Gastroesophageal sphincter (tissue), 4 donors: Measurements from ENCODE around the gene NEK7. TPM values are rescaled to one million over a fixed set of nuclear protein-coding genes. Genes with fewer than 3 reads are reported as not detected.

Experiments used
- ATAC-seq: fragments of 150-250 bp; one replicate; pipeline ENCODE4 v1.9.1; 2016; ENCODE audit warnings: mild to moderate bottlenecking, moderate library complexity
- H3K27ac ChIP-seq, 4 donors: fragments of 200-600 bp; sonication (generic) in 3 of 4; 1 replicate in 3 of 4; 2 replicates in 1 of 4; pipeline ENCODE4 v1.5.1; 2016 to 2019
- H3K27me3 ChIP-seq: fragments of 200-600 bp; sonication (generic); one replicate; pipeline ENCODE4 v1.5.1; 2019
- H3K36me3 ChIP-seq, 2 donors: fragments of 200-600 bp; sonication (generic); one replicate each; pipeline ENCODE4 v1.5.1; 2019; ENCODE audit warnings: control low read depth in 1 of 2
- H3K4me1 ChIP-seq, 3 donors: fragments of 200-600 bp; sonication (generic); 1 replicate in 2 of 3; 2 replicates in 1 of 3; pipeline ENCODE4 v1.5.1; 2016 to 2019; ENCODE audit warnings: control low read depth in 2 of 3
- H3K4me3 ChIP-seq, 2 donors: fragments of 200-600 bp; sonication (generic); one replicate each; pipeline ENCODE4 v1.5.1; 2019; ENCODE audit warnings: mild to moderate bottlenecking in 1 of 2, moderate library complexity in 1 of 2
- H3K9me3 ChIP-seq, 3 donors: fragments of 200-600 bp; sonication (generic); one replicate each; pipeline ENCODE4 v1.5.1; 2017 to 2019; ENCODE audit warnings: control low read depth in 2 of 3
- EP300 ChIP-seq: sonication (generic); formaldehyde crosslinking; IDR thresholded peaks from one replicate; pipeline ENCODE4 v1.6.1; 2017; ENCODE audit warnings: antibody characterized with exemption, mild to moderate bottlenecking
- POLR2A ChIP-seq, 2 donors: fragments of 450-650 bp; IDR thresholded peaks; one replicate each; pipeline ENCODE4 v1.6.1; 2017; ENCODE audit warnings: antibody characterized with exemption in 2 of 2, mild to moderate bottlenecking in 2 of 2, moderate library complexity in 1 of 2
- POLR2AphosphoS5 ChIP-seq: sonication (generic); formaldehyde crosslinking; IDR thresholded peaks from one replicate; pipeline ENCODE4 v1.6.1; 2017; ENCODE audit warnings: antibody characterized with exemption
- WGBS, 2 donors: methylation state at CpG; one replicate each; pipeline ENCODE4 v1.1.5; 2018; ENCODE audit warnings: low coverage in 1 of 2; 5-methylcytosine and 5-hydroxymethylcytosine counted together
- total RNA-seq, 4 donors: library from RNA; depleted of rRNA; stranded (reverse); fragments of >200 nt; gene quantifications; one replicate each; pipeline ENCODE4 v1.1.0, GENCODE V29; 2016
- TF ChIP-seq, protein P1 (sequence below), 4 experiments: fragments of 200-600 bp in 2 of 4; fragments of 450-650 bp in 2 of 4; sonication (generic) in 1 of 4; IDR thresholded peaks; one replicate each; pipeline ENCODE4 v1.5.1; 2017 to 2019; ENCODE audit warnings: antibody characterized with exemption in 4 of 4, mild to moderate bottlenecking in 2 of 4, moderate library complexity in 2 of 4

NEK7 gene
- total RNA-seq, 4 donors from 2014 or later: 114 to 250 (median 181) TPM

DNA sequence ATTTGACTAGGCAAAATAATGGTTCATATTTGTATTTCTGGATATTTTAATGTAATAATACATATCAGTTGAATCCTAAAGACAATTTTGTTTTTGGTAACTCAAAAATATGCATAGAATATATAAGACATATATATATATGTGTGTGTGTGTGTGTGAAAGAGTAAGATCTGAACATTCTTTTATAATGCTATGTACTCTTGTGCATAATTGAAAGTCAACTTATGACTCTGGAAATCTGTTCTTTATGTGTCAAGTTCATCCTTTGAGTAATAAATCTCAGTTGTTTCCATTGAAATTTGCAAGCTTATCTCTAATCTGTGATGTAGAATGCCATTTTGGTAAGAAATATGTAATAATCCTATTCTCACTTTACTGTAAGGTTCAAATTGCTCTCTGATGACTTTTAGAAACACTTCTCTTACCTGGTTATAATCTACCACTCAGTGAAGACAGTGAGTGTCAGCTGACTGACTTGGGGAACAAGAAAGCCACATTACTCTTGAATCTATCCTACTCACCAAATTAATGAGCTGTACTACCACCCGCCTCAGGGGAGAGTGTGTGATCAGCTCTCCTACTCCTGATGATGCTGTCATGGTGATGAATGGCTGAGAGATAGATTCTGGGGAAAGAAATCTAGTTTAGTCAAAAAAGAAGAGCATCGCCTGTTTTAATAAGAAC lies 15.0 kb upstream of the NEK7 start:
- H3K4me3 ChIP-seq: no peak overlapping the region
- H3K36me3 ChIP-seq: no peaks in the 10 kb centered on the region
- WGBS, 2 donors: 59 to 88% methylated on average over 2 of the region's 2 CpGs
- no peaks in the 10 kb centered on the region for H3K9me3 ChIP-seq
- TF ChIP-seq EP300 (no peak), POLR2A (IDR thresholded peaks at IDR 0.05) (no peak), POLR2AphosphoS5 (no peak)
- TF ChIP-seq, protein P1, sequence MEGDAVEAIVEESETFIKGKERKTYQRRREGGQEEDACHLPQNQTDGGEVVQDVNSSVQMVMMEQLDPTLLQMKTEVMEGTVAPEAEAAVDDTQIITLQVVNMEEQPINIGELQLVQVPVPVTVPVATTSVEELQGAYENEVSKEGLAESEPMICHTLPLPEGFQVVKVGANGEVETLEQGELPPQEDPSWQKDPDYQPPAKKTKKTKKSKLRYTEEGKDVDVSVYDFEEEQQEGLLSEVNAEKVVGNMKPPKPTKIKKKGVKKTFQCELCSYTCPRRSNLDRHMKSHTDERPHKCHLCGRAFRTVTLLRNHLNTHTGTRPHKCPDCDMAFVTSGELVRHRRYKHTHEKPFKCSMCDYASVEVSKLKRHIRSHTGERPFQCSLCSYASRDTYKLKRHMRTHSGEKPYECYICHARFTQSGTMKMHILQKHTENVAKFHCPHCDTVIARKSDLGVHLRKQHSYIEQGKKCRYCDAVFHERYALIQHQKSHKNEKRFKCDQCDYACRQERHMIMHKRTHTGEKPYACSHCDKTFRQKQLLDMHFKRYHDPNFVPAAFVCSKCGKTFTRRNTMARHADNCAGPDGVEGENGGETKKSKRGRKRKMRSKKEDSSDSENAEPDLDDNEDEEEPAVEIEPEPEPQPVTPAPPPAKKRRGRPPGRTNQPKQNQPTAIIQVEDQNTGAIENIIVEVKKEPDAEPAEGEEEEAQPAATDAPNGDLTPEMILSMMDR (IDR thresholded peaks at IDR 0.05): no peak
- no peak for ATAC-seq
- no peaks in the 10 kb centered on the region for H3K4me1 ChIP-seq
- H3K27me3 ChIP-seq: no peaks in the 10 kb centered on the region
- H3K27ac ChIP-seq: no peak overlapping the region

DNA sequence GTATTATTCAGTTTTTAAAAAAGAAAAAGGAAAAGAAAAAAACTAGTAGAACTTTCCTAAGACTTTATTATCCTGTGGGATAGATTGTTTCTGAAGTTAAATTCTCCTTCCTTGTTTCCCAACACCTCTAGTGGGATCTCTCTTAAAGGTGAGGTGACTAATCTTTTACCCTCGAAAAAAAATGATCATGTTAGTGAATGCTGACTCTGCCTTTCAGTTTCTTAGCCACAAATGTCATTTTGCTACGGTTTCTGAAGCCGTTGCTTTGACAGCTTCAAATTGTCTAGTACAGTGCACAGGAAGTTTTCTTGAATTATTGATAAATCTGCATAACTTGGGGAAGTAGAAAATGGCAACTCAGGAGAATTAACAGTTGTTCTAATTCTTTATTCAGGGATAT lies 13.0 kb upstream of the NEK7 start:
- ATAC-seq: no peak
- Histone ChIP-seq H3K4me1 (no peaks in the 10 kb centered on the region), H3K27me3 (no peaks in the 10 kb centered on the region), H3K9me3 (no peaks in the 10 kb centered on the region), H3K4me3 (no peak overlapping the region), H3K27ac (no peak overlapping the region), H3K36me3 (no peaks in the 10 kb centered on the region)
- TF ChIP-seq POLR2A (IDR thresholded peaks at IDR 0.05) (no peak), POLR2AphosphoS5 (no peak), EP300 (no peak)
- TF ChIP-seq, protein P1 (IDR thresholded peaks at IDR 0.05): no peak
- WGBS, 2 donors: 72 to 73% methylated on average over 3 of the region's 3 CpGs

DNA sequence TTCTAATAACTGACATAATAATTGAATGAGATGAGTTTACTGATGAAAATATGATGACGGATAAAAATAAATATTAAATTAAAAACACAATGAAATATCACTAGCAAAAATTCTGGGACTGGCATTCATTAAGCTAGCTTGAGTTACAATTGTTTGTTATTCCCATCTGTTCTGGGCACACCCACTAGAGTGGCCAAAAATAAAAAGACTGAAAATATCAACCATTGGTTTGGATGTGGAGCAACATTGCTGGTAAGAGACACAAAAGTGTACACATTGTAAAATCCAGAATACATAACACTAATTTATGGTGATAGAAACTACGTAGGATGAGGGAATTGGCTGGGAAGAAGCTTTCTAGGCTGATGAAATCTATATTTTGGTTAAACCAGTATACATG lies 9.6 kb upstream of the NEK7 start:
- no peak overlapping the region for H3K27ac ChIP-seq
- ATAC-seq: no peak
- WGBS, 2 donors: 76 to 100% methylated on average over 2 of the region's 2 CpGs
- H3K4me3 ChIP-seq: no peak overlapping the region
- no peaks in the 10 kb centered on the region for H3K4me1 ChIP-seq
- H3K9me3 ChIP-seq: no peaks in the 10 kb centered on the region
- TF ChIP-seq EP300 (no peak), POLR2AphosphoS5 (no peak), POLR2A (IDR thresholded peaks at IDR 0.05) (no peak)
- TF ChIP-seq, protein P1 (IDR thresholded peaks at IDR 0.05): no peak
- H3K27me3 ChIP-seq: no peaks in the 10 kb centered on the region
- no peaks in the 10 kb centered on the region for H3K36me3 ChIP-seq

DNA sequence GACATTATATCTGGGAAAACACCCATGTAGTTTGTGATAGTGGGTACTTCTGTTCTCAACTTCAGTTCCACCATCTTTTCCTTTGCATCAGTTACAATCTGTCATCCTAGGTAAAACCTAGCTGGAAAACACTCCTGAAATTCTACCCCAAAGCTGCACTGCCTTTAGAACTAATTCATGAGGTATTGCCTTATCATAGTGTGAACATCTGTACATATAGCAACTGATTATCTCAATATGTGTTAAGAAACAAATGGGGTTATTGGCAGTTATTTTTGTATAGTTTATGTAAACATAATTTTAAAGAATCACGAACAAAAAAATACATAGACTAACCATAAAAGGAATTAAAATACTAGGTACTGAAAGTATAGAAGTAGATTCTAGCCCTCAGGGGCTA lies 6.4 kb upstream of the NEK7 start:
- WGBS, 2 donors: 88 to 92% methylated on average over 1 of the region's 1 CpG

DNA sequence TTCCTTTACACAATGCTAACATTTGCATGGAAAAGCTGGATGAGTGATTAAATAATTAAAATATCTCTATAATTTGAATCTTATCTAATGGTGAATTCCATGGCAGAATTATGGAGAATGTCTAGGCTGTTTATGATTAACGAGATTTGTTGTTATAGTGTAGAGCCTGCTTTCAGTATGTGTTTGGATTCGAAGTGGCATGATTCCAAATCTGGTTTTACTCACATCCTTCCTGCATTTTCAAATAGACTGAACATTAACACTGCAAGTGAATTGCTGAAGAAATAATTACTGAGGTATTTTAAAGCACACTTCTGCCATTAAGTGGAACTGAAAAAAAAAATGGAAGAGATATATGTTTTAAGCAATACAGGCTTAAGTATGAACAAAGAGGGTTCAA lies 5.1 kb upstream of the NEK7 start:
- TF ChIP-seq POLR2A (IDR thresholded peaks at IDR 0.05): no peak
- TF ChIP-seq POLR2AphosphoS5: no peak
- TF ChIP-seq EP300: no peak
- TF ChIP-seq, protein P1 (IDR thresholded peaks at IDR 0.05): no peak
- H3K36me3 ChIP-seq: no peaks in the 10 kb centered on the region
- no peak overlapping the region for H3K27ac ChIP-seq
- H3K9me3 ChIP-seq: no peaks in the 10 kb centered on the region
- H3K4me3 ChIP-seq: no peak overlapping the region
- no peak for ATAC-seq
- peaks cover 0 to 10% (median 0%) of the 10 kb centered on the region in 3 donors for H3K4me1 ChIP-seq
- WGBS, 2 donors: 9 to 20% methylated on average over 2 of the region's 2 CpGs
- no peaks in the 10 kb centered on the region for H3K27me3 ChIP-seq

More for the DNA sequence above, 6.4 kb upstream of the NEK7 start:
- Histone ChIP-seq H3K9me3 (no peaks in the 10 kb centered on the region), H3K27me3 (no peaks in the 10 kb centered on the region), H3K36me3 (no peaks in the 10 kb centered on the region), H3K4me3 (no peak overlapping the region), H3K27ac (no peak overlapping the region), H3K4me1 (peaks cover 0 to 4% (median 0%) of the 10 kb centered on the region in 3 donors)
- no peak for ATAC-seq
- TF ChIP-seq EP300 (no peak), POLR2A (IDR thresholded peaks at IDR 0.05) (no peak), POLR2AphosphoS5 (no peak)
- TF ChIP-seq, protein P1 (IDR thresholded peaks at IDR 0.05): no peak
